GM10847 (cell line): ENCODE data around the gene ADGRV1.

Source experiments
- POLR2A ChIP-seq: IDR thresholded peaks from 2 replicates; pipeline ENCODE4 v1.6.1; 2011; ENCODE audit not compliant: insufficient read length; ENCODE audit errors: extremely low read depth

ADGRV1 gene

GRCh38 chr5:90824436-90824835 lies 265.8 kb downstream of the ADGRV1 start:
- no peak for TF ChIP-seq POLR2A

DNA sequence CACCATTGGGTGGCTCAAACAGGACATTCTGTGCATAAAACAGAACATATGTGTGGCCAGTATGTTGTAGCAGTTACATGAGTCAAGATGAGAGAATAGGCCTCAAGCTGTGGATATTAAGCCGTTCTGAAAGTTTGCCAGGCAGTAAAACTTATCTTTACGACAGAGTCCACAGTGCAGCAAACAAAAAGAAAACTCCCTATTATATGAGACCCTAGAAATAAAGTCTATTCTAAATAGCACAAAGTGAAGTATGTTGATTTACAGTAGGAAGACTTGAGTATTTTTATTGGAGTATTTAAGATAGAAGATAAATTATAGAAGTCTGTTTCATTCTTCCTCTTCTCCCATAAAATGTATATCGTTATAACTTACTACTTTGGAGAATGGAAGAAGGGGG lies 271.5 kb downstream of the ADGRV1 start:
- TF ChIP-seq POLR2A: no peak

DNA sequence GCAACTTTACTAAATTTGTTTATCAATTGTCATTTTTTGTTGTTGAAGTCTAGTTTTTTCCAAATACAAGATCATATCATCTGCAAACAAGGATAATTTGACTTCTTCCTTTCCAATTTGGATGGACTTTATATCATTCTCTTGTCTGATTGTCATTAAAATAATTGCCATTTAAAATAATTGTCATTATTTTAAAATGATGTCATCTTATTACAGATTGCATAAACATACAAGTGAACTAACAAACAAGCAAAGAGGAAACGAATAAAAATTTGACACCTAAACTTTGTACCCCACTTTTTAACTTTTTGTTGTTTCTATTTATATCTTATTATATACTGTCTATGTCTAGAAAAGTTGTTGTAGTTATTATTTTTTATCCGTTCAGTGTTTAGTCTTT lies 275.2 kb downstream of the ADGRV1 start:
- no peak for TF ChIP-seq POLR2A

DNA sequence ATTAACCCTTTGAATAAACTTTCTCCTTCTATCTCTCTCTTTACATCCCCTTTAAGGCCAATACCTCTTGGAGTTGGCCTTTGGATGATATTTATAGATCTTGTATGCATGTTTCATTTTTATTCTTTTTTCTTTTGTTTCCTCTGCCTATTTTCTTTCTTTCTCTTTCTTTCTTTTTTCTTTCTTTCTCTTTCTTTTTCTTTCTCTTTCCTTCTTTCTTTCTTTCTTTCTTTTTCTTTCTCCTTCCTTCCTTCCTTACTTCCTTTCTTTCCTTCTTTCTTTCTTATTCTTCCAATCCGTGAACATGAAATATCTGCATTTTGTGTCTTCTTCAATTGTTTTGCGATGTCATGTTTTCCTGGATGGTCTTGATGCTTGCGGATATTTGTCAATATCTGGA lies 276.1 kb downstream of the ADGRV1 start:
- TF ChIP-seq POLR2A: no peak

DNA sequence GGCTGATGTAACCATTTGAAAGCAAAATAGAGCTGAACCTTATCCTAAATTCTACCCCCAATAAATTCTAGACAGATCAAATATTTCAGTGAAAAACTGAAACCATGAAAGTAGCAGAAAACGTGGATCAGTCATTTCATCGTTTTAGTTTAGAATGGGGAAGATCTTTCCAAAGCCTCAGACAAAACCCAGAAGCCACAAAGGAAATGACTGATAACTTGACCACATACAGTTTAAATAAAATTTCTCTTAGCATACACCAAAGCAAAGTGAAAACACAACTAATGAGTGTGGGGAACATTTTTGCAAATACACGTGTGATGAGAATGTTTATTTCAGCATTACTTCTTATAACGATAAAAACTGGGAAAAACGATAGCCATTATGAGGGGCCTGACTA lies 284.8 kb downstream of the ADGRV1 start:
- TF ChIP-seq POLR2A: no peak

- TF ChIP-seq POLR2A: no peak
Observed at GRCh38 chr5:90844931-90845330, 286.3 kb downstream of the ADGRV1 start.

- no peak for TF ChIP-seq POLR2A
Observed at GRCh38 chr5:90845723-90846554, 287.3 kb downstream of the ADGRV1 start.

- TF ChIP-seq POLR2A: no peak
Observed at GRCh38 chr5:90849939-90850338, 291.3 kb downstream of the ADGRV1 start.

- TF ChIP-seq POLR2A: no peak
Observed at GRCh38 chr5:90852531-90852930, 293.9 kb downstream of the ADGRV1 start.

GRCh38 chr5:90853750-90854149 lies 295.2 kb downstream of the ADGRV1 start:
- no peak for TF ChIP-seq POLR2A

DNA sequence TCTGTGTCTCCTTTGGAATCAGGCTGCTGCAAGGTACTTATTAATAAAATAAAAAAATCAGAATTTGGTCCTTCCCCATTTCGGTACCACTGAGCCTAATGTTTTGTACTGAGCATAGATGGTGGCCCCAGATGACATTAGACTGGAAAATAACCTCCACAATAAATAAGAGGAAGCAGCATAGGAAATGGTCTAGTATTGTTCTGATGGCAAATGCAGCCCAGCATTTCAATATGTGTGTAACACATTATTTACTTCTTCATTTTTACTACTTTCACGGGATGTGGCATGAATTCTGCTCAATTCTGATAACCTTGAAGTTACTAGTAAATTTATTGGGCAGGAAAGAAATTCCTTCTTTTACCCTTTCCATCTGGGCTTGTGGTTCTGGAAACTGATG lies 295.6 kb downstream of the ADGRV1 start:
- no peak for TF ChIP-seq POLR2A

DNA sequence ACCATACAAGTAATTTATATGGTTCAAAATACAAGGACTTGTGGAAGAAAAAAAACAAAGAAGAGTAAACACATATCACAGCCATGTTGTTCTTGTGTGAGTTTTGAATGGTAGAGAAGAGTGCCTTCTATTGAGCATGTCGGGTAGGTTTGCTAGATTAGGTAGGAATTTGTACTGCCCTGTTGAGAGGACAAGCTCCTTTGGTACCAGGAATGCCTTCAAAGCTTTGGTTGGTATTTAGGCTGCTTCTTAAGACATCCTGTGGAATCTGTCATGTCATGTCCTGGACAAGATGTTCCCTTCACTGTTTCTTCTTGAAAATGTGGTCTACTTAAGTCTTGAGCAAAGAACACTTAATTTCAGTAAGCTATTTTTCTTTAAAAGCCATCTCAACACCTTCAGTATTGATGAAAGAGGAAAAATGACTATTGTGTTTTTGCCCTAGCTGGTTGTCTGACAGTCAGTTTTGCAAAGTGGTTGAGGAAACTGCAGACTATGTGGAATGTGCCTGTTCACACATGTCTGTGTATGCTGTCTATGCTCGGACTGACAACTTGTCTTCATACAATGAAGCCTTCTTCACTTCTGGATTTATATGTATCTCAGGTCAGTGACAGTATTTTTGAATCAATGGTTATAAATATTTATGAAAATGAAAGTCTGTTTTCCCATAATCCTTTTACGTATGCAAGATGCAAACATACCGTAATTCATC lies 296.9 kb downstream of the ADGRV1 start:
- TF ChIP-seq POLR2A: no peak

DNA sequence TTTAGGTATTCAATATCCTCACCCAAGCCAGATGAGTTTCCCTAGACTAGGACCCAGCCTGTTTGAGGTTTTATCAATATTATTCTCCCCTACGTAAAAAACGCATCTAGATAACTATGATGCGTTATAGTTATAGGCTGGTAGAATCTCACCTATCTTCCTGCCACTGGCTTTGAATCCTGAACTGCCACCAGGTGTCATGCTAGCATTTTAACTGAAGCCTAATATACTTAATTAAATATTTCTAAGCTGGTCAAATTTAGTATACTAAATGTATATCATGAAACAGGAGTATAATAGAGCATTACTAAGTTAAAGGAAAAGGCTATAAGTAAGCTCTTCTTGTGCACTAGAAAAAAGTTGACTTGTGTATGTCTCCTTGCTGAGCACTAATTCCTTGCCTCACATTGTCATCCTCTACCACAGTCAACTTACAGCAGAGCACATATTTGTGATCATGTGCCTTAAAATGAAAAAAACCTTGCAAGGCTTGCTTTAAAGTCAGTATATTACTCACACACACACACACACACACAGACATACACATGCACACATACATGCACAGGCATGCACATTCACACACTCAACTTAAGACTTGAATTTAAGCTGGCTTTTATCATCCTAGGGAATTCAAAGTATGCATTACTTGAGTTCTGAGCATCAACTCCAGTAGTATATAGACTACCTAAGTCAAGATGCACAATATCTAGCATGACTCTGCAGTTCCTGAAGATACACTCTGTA lies 303.4 kb downstream of the ADGRV1 start:
- TF ChIP-seq POLR2A: no peak

- no peak for TF ChIP-seq POLR2A
Observed at GRCh38 chr5:90865180-90865579, 306.6 kb downstream of the ADGRV1 start.

- TF ChIP-seq POLR2A: no peak
Observed at GRCh38 chr5:90866333-90866732, 307.7 kb downstream of the ADGRV1 start.
